ENCODE results near the gene KAT8. TPM values are rescaled to one million over a fixed set of nuclear protein-coding genes. Genes with fewer than 3 reads are reported as not detected.

Gene KAT8
- total and polyA plus RNA-seq, 10 of the 15 experiments (the other 5 are each of a cell fraction or from before 2014, with no cell fraction given), result 5.5 to 55.8 (median 39.6) TPM

- ATAC-seq (no peak), FAIRE-seq (no peak), DNase-seq (ENCODE audit: low read depth, low spot score) (no peak)
- Histone ChIP-seq H2AFZ (ENCODE audit: control insufficient read depth, low read depth, low read length) (no peak within 1 kb of the TSS), H3K36me3 (ENCODE audit: control insufficient read depth in 2 of 2, insufficient read depth in 2 of 2, low read length in 1 of 2) (no peaks in the 10 kb centered on the region), H3K27ac (ENCODE audit: control insufficient read depth, insufficient read depth) (no peak within 1 kb of the TSS), H3K79me2 (ENCODE audit: control insufficient read depth, insufficient read depth, low read length) (no peaks in the 10 kb centered on the region), H3K9ac (ENCODE audit: control insufficient read depth, insufficient read depth, low read length) (no peak within 1 kb of the TSS), H3K4me3 (no peak within 1 kb of the TSS), H3K4me1 (ENCODE audit: control insufficient read depth, insufficient read depth, low read length) (no peaks in the 10 kb centered on the region), H3K27me3 (replicated peaks in 1 of 2; ENCODE audit: control insufficient read depth in 2 of 2, insufficient read depth in 2 of 2, low read length in 1 of 2) (no peaks in the 10 kb centered on the region), H3K4me2 (ENCODE audit: control insufficient read depth, insufficient read depth) (no peak within 1 kb of the TSS), H3K9me3 (replicated peaks; ENCODE audit: control insufficient read depth, insufficient read depth, low read length) (no peaks in the 10 kb centered on the region), H4K20me1 (ENCODE audit: control insufficient read depth, insufficient read depth) (no peaks in the 10 kb centered on the region)
- WGBS (ENCODE audit: insufficient coverage, insufficient replicate concordance, low lambda C conversion rate, missing lambda C conversion rate), result 60% methylated on average over 22 of the region's 22 CpGs
- CTCF ChIA-PET, result no interaction called here
- in situ Hi-C loops (cut with MboI) (no loop called here), intact Hi-C loops (cut with micrococcal nuclease; ENCODE audit: unreplicated experiment) (no loop called here)
- BruUV-seq (replicated peaks), result no TSS peak
- RAD21 ChIA-PET (ENCODE audit: unreplicated experiment), result interaction anchor here (0.6 kb wide), 1 partner anchor 66 kb away, joined by 3 read pairs; no protein-coding TSS in a partner anchor
- TF ChIP-seq MTA2 (IDR thresholded peaks at IDR 0.05; ENCODE audit: low read depth) (no peak), NR2C2 (IDR thresholded peaks at IDR 0.05; ENCODE audit: borderline replicate concordance, control insufficient read depth, insufficient read length, low read depth) (peak; percentile 37), PML (IDR thresholded peaks at IDR 0.05; ENCODE audit: low read length) (no peak)
- POLR2A ChIA-PET, result interaction anchor here (0.6 kb wide), 1 partner anchor 44 kb away, joined by 3 read pairs; the partner anchor contains the start of gene FUS
- SMC1A ChIA-PET (ENCODE audit: uncharacterized antibody, unreplicated experiment), result interaction anchor here (1.0 kb wide), 2 partner anchors 15 to 90 kb away, joined by 3 read pairs; no protein-coding TSS in a partner anchor
Measured at GRCh38 chr16:31135535-31136286, 18.2 kb downstream of the KAT8 start, which contains the start of gene PRSS8. PRSS8 (minus strand) TSS chr16:31135727; CDS start chr16:31135498, 229 bp downstream.

- ATAC-seq (no peak), FAIRE-seq (no peak), DNase-seq (ENCODE audit: low read depth, low spot score) (no peak)
- ChIA-PET POLR2A (interaction anchor here (0.6 kb wide), 1 partner anchor 43 kb away, joined by 3 read pairs; the partner anchor contains the start of gene FUS), RAD21 (ENCODE audit: unreplicated experiment) (no interaction called here), SMC1A (ENCODE audit: uncharacterized antibody, unreplicated experiment) (interaction anchor here (0.9 to 1.0 kb wide), 2 partner anchors 16 to 62 kb away, joined by 3 read pairs; partner anchors contain the start of genes ZNF646 and ZNF668), CTCF (interaction anchor here (0.7 kb wide), 1 partner anchor 246 kb away, joined by 3 read pairs; no protein-coding TSS in a partner anchor)
- Histone ChIP-seq H3K27me3 (replicated peaks in 1 of 2; ENCODE audit: control insufficient read depth in 2 of 2, insufficient read depth in 2 of 2, low read length in 1 of 2) (no peaks in the 10 kb centered on the region), H2AFZ (ENCODE audit: control insufficient read depth, low read depth, low read length) (no peak overlapping the region), H3K4me3 (no peak overlapping the region), H4K20me1 (ENCODE audit: control insufficient read depth, insufficient read depth) (no peaks in the 10 kb centered on the region), H3K9me3 (replicated peaks; ENCODE audit: control insufficient read depth, insufficient read depth, low read length) (no peaks in the 10 kb centered on the region), H3K36me3 (ENCODE audit: control insufficient read depth in 2 of 2, insufficient read depth in 2 of 2, low read length in 1 of 2) (no peaks in the 10 kb centered on the region), H3K4me2 (ENCODE audit: control insufficient read depth, insufficient read depth) (no peak overlapping the region), H3K9ac (ENCODE audit: control insufficient read depth, insufficient read depth, low read length) (no peak overlapping the region), H3K4me1 (ENCODE audit: control insufficient read depth, insufficient read depth, low read length) (no peaks in the 10 kb centered on the region; the same call in 1 of the 2 replicates), H3K27ac (ENCODE audit: control insufficient read depth, insufficient read depth) (no peak overlapping the region), H3K79me2 (ENCODE audit: control insufficient read depth, insufficient read depth, low read length) (no peaks in the 10 kb centered on the region)
- in situ Hi-C loops (cut with MboI) (no loop called here), intact Hi-C loops (cut with micrococcal nuclease; ENCODE audit: unreplicated experiment) (no loop called here)
- BruUV-seq (replicated peaks), result no TSS peak
- WGBS (ENCODE audit: insufficient coverage, insufficient replicate concordance, low lambda C conversion rate, missing lambda C conversion rate), result 40% methylated on average over 6 of the region's 6 CpGs
- no peak for TF ChIP-seq DPF2 (IDR thresholded peaks at IDR 0.05)
- no peak for TF ChIP-seq ZBTB33 (IDR thresholded peaks at IDR 0.05)
- no peak for TF ChIP-seq GATAD2B (conservative IDR thresholded peaks at IDR 0.05; ENCODE audit: low read depth)
- no peak for TF ChIP-seq BMI1 (IDR thresholded peaks at IDR 0.05; ENCODE audit: borderline replicate concordance)
- TF ChIP-seq STAT3 (IDR thresholded peaks at IDR 0.05; ENCODE audit: low read depth, low read length), result no peak
- TF ChIP-seq RCOR1 (conservative IDR thresholded peaks at IDR 0.05; ENCODE audit: low read depth, low read length), result no peak
- no peak for TF ChIP-seq POLR2AphosphoS2 (IDR thresholded peaks at IDR 0.05; ENCODE audit: low read depth, low read length)
- TF ChIP-seq NFXL1 (IDR thresholded peaks at IDR 0.05; ENCODE audit: borderline replicate concordance), result no peak
- TF ChIP-seq ZBTB4 (CRISPR knock-in tag; IDR thresholded peaks at IDR 0.05), result no peak
Measured at GRCh38 chr16:31136287-31136662, 18.8 kb downstream of the KAT8 start.

All from GM12878 (cell line).